Measurements from ENCODE around the gene JAK3.

GRCh38 chr19:17831419-17831888 lies 16.3 kb downstream of the JAK3 start:
- TF ChIP-seq, protein P1, sequence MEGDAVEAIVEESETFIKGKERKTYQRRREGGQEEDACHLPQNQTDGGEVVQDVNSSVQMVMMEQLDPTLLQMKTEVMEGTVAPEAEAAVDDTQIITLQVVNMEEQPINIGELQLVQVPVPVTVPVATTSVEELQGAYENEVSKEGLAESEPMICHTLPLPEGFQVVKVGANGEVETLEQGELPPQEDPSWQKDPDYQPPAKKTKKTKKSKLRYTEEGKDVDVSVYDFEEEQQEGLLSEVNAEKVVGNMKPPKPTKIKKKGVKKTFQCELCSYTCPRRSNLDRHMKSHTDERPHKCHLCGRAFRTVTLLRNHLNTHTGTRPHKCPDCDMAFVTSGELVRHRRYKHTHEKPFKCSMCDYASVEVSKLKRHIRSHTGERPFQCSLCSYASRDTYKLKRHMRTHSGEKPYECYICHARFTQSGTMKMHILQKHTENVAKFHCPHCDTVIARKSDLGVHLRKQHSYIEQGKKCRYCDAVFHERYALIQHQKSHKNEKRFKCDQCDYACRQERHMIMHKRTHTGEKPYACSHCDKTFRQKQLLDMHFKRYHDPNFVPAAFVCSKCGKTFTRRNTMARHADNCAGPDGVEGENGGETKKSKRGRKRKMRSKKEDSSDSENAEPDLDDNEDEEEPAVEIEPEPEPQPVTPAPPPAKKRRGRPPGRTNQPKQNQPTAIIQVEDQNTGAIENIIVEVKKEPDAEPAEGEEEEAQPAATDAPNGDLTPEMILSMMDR (IDR thresholded peaks at IDR 0.05), result no peak
- no peak for TF ChIP-seq POLR2AphosphoS5 (IDR thresholded peaks at IDR 0.05)
